Measurements from ENCODE around the gene BICC1. TPM values are rescaled to one million over a fixed set of nuclear protein-coding genes. Genes with fewer than 3 reads are reported as not detected.

BICC1 gene
- total RNA-seq, 4 donors from 2014 or later, result 9.3 to 20.8 (median 12.5) TPM

DNA sequence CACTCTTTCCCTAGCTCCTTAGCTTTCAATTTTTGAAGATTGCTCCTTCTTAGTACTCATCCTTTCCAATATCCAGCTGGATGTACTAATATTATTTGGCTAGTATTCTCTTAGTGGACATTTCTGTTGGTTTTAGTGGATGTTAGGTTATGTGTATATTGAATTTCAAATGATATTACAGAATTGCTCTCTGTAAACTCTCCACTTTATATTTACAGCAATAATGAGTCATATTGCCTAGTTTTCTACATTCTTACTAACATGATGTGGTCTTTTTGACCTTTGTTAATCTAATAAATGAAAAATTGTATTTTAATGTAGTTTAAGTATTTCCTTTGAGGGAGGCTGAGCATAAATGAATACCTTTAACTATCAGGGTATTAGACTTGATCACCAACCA, 69.4 kb downstream of the BICC1 start:
- TF ChIP-seq, protein P1, sequence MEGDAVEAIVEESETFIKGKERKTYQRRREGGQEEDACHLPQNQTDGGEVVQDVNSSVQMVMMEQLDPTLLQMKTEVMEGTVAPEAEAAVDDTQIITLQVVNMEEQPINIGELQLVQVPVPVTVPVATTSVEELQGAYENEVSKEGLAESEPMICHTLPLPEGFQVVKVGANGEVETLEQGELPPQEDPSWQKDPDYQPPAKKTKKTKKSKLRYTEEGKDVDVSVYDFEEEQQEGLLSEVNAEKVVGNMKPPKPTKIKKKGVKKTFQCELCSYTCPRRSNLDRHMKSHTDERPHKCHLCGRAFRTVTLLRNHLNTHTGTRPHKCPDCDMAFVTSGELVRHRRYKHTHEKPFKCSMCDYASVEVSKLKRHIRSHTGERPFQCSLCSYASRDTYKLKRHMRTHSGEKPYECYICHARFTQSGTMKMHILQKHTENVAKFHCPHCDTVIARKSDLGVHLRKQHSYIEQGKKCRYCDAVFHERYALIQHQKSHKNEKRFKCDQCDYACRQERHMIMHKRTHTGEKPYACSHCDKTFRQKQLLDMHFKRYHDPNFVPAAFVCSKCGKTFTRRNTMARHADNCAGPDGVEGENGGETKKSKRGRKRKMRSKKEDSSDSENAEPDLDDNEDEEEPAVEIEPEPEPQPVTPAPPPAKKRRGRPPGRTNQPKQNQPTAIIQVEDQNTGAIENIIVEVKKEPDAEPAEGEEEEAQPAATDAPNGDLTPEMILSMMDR (IDR thresholded peaks at IDR 0.05), result no peak
- no peak for TF ChIP-seq POLR2A (IDR thresholded peaks at IDR 0.05)
- intact Hi-C loops (cut with DNase I), result no loop called here

GRCh38 chr10:58585435-58585834, 72.8 kb downstream of the BICC1 start:
- Histone ChIP-seq H3K4me1 (peaks cover 0 to 6% of the 10 kb centered on the region in 2 donors), H3K36me3 (no peaks in the 10 kb centered on the region), H3K27me3 (no peaks in the 10 kb centered on the region), H3K4me3 (replicated peaks in 1 of 3) (no peak overlapping the region), H3K27ac (no peak overlapping the region), H3K9me3 (no peaks in the 10 kb centered on the region)
- TF ChIP-seq, protein P1 (IDR thresholded peaks at IDR 0.05), result no peak
- no peak for TF ChIP-seq POLR2A (IDR thresholded peaks at IDR 0.05)
- 92 to 93% methylated on average over 2 of the region's 2 CpGs for WGBS, 2 donors
- intact Hi-C loops (cut with DNase I), result no loop called here
- no peak for DNase-seq

More for the DNA sequence above, 69.4 kb downstream of the BICC1 start:
- Histone ChIP-seq H3K4me3 (replicated peaks in 1 of 3) (no peak overlapping the region), H3K9me3 (no peaks in the 10 kb centered on the region), H3K27me3 (no peaks in the 10 kb centered on the region), H3K4me1 (peaks cover 2 to 13% of the 10 kb centered on the region in 2 donors), H3K27ac (no peak overlapping the region), H3K36me3 (no peaks in the 10 kb centered on the region)
- no peak for DNase-seq

- H3K27ac ChIP-seq, result no peak overlapping the region
- no peaks in the 10 kb centered on the region for H3K27me3 ChIP-seq
- H3K4me1 ChIP-seq, result peaks cover 0 to 13% of the 10 kb centered on the region in 2 donors
- no peak overlapping the region for H3K4me3 ChIP-seq (replicated peaks in 1 of 3)
- no peak for DNase-seq
- no peaks in the 10 kb centered on the region for H3K9me3 ChIP-seq
- intact Hi-C loops (cut with DNase I), result no loop called here
- TF ChIP-seq, protein P1 (IDR thresholded peaks at IDR 0.05), result no peak
- TF ChIP-seq POLR2A (IDR thresholded peaks at IDR 0.05), result no peak
- no peaks in the 10 kb centered on the region for H3K36me3 ChIP-seq
- WGBS, 2 donors, result 71 to 77% methylated on average over 13 of the region's 13 CpGs
Observed at GRCh38 chr10:58586282-58587245, 73.9 kb downstream of the BICC1 start.

DNA sequence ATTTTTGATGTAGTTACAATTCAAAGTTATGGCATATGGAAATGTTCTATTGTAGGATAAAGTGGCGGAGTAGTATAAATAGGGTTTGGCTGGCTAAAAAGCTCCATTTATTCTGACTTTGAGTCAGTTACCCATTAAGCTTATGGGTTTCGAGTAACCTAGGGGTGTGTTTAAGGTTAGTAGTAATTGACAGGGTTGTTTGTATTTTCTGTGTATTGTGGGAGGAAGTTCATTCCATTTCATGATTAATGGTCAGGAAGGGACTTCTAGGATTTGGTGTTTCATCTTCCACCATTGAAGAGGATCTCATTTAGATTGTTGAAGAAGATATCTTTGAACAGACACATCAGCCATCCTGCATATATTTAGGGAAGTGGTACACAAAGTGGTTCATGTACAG, 75.0 kb downstream of the BICC1 start:
- no peaks in the 10 kb centered on the region for H3K9me3 ChIP-seq
- intact Hi-C loops (cut with DNase I), result no loop called here
- no peaks in the 10 kb centered on the region for H3K27me3 ChIP-seq
- 91 to 93% methylated on average over 2 of the region's 2 CpGs for WGBS, 2 donors
- no peak for DNase-seq
- no peak overlapping the region for H3K4me3 ChIP-seq (replicated peaks in 1 of 3)
- TF ChIP-seq, protein P1 (IDR thresholded peaks at IDR 0.05), result no peak
- TF ChIP-seq POLR2A (IDR thresholded peaks at IDR 0.05), result no peak
- no peaks in the 10 kb centered on the region for H3K36me3 ChIP-seq
- H3K4me1 ChIP-seq, result peaks cover 0 to 13% of the 10 kb centered on the region in 2 donors
- no peak overlapping the region for H3K27ac ChIP-seq

DNA sequence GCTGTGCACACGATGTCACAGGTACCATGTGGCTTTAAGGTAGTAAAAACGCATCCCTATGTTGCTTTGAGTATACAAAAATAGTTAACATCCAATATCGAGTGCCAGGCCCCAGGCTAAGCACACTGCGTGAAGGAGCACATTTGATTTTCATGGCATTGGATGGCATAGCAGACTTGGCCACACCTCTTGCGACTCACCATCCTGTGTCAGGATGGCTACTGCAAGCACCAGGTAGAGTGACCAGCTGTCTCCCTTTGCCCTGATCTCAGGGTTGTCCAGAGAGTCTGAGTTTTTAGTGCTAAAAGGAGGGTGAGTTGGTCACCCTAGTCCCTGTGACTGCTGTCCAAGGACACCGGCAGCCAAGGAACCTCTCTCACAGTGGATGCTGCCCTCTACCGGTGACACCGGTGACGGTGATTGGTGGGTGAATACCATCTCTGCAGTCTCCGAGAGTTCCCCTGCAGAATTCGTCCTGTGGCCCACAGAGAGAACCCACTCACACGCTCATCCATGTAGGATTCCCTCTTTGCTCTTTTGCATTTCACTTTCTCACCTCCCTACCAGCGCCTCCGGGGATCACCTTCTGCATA, 76.1 kb downstream of the BICC1 start:
- 82 to 86% methylated on average over 12 to 14 of the region's 14 CpGs for WGBS, 2 donors
- TF ChIP-seq, protein P1 (IDR thresholded peaks at IDR 0.05), result peak in 1 of 6 experiments; percentile 11
- no peak for TF ChIP-seq POLR2A (IDR thresholded peaks at IDR 0.05)
- intact Hi-C loops (cut with DNase I), result no loop called here

More for the DNA sequence above, 76.1 kb downstream of the BICC1 start:
- H3K36me3 ChIP-seq, result no peaks in the 10 kb centered on the region
- H3K4me1 ChIP-seq, result peaks cover 0 to 13% of the 10 kb centered on the region in 2 donors
- no peak overlapping the region for H3K4me3 ChIP-seq (replicated peaks in 1 of 3)
- no peaks in the 10 kb centered on the region for H3K27me3 ChIP-seq
- DNase-seq, result no peak
- no peaks in the 10 kb centered on the region for H3K9me3 ChIP-seq
- no peak overlapping the region for H3K27ac ChIP-seq

Measured in thyroid gland (tissue), 4 donors.